Medulla oblongata (tissue), 1 donor: ENCODE measurements around the gene PQBP1.
A peak's percentile ranks its signal among the peaks of the same experiment; 100 is the strongest.
"Not testable (repeated sequence)": the region's sequence is repeated elsewhere in the genome, so short reads cannot be mapped to it uniquely, and the experiment has no call there.

Experiments used
- DNase-seq: peaks from one replicate; pipeline ENCODE4 v3.0.0-alpha.2; 2015; ENCODE audit errors: extremely low spot score

PQBP1 gene

GRCh38 chrX:48897625-48898306 lies at the start of gene PQBP1, which contains the start of gene TIMM17B:
Gene PQBP1 (plus strand): TSS chrX:48897930. CDS start chrX:48898510, 580 bp downstream.
Gene TIMM17B (minus strand): TSS chrX:48897768. CDS start chrX:48897749, 19 bp downstream.
- DNase-seq = peak; percentile 95

GRCh38 chrX:48848847-48849246 lies 48.9 kb upstream of the PQBP1 start:
- DNase-seq = no peak

GRCh38 chrX:48852857-48853256 lies 44.9 kb upstream of the PQBP1 start:
- no peak for DNase-seq

GRCh38 chrX:48853494-48853893 lies 44.2 kb upstream of the PQBP1 start:
- DNase-seq = not testable (repeated sequence)

GRCh38 chrX:48854121-48854804 lies 43.5 kb upstream of the PQBP1 start:
- DNase-seq = not testable (repeated sequence)

GRCh38 chrX:48854898-48855297 lies 42.8 kb upstream of the PQBP1 start:
- DNase-seq = no peak

- DNase-seq = peak; percentile 4
Observed at GRCh38 chrX:48864210-48864609, 33.5 kb upstream of the PQBP1 start.

- DNase-seq = not testable (repeated sequence)
Observed at GRCh38 chrX:48872017-48872416, 25.7 kb upstream of the PQBP1 start.

GRCh38 chrX:48876944-48877343 lies 20.8 kb upstream of the PQBP1 start:
- not testable (repeated sequence) for DNase-seq

- DNase-seq = no peak
Observed at GRCh38 chrX:48883729-48884128, 14.0 kb upstream of the PQBP1 start.

- DNase-seq = not testable (repeated sequence)
Observed at GRCh38 chrX:48886586-48886985, 11.1 kb upstream of the PQBP1 start.

- DNase-seq = no peak
Observed at GRCh38 chrX:48890296-48890925, 7.3 kb upstream of the PQBP1 start.

GRCh38 chrX:48890934-48891401 lies 6.8 kb upstream of the PQBP1 start:
- DNase-seq = no peak

GRCh38 chrX:48891402-48892288 lies 6.1 kb upstream of the PQBP1 start:
- DNase-seq = peak; percentile 85

GRCh38 chrX:48892896-48893295 lies 4.8 kb upstream of the PQBP1 start:
- no peak for DNase-seq

- no peak for DNase-seq
Observed at GRCh38 chrX:48893556-48894348, 4.0 kb upstream of the PQBP1 start.

GRCh38 chrX:48894891-48895290 lies 2.8 kb upstream of the PQBP1 start:
- no peak for DNase-seq

- no peak for DNase-seq
Observed at GRCh38 chrX:48896611-48897011, 1.1 kb upstream of the PQBP1 start.

GRCh38 chrX:48897157-48897624 lies 539 bp upstream of the PQBP1 start:
- DNase-seq = peak; percentile 53

- no peak for DNase-seq
Observed at GRCh38 chrX:48899078-48899410, 1.3 kb downstream of the PQBP1 start.

GRCh38 chrX:48901069-48901468 lies 3.3 kb downstream of the PQBP1 start:
- DNase-seq = no peak
